SK-N-SH (cell line): Measurements from ENCODE around the gene CDC25B. TPM values are rescaled to one million over a fixed set of nuclear protein-coding genes. Genes with fewer than 3 reads are reported as not detected.

ENCODE experiments used
- CTCF ChIA-PET: fragments of 300-600, 350-600 bp; formaldehyde crosslinking; extraction: SDS; loops from one replicate; lab custom pipeline; 2021; lab: Yijun Ruan, JAX
- POLR2A ChIA-PET: fragments of 350-600 bp; sonication (Branson Sonifier 250); formaldehyde crosslinking; extraction: SDS; loops from one replicate; lab custom pipeline; 2020; ENCODE audit warnings: antibody characterized with exemption, inconsistent platforms; lab: Yijun Ruan, JAX
- DNase-seq: peaks from one replicate; pipeline ENCODE4 v3.0.0; 2012
- H2AFZ ChIP-seq: fragments of 200-600 bp; sonication (generic); 2 replicates; pipeline ENCODE4 v1.8.1; 2016; ENCODE audit warnings: antibody characterized with exemption, mild to moderate bottlenecking, low read depth
- H3F3A ChIP-seq: fragments of 200-600 bp; sonication (generic); replicated peaks from 2 replicates; pipeline ENCODE3; 2016; ENCODE audit warnings: antibody characterized with exemption, mild to moderate bottlenecking; ENCODE audit not compliant: insufficient read depth
- H3K27ac ChIP-seq, 2 experiments: fragments of 200-500 bp in 1 of 2; fragments of 200-600 bp in 1 of 2; sonication (Bioruptor generic) in 1 of 2; sonication (generic), shearing (Covaris generic) in 1 of 2; 2 replicates each; pipeline versions ENCODE4 v1.5.1 to v1.6.1; 2014 to 2016; ENCODE audit warnings: low read depth in 2 of 2, inconsistent platforms in 1 of 2, low read length in 1 of 2, mild to moderate bottlenecking in 1 of 2, mixed read lengths in 1 of 2
- H3K27me3 ChIP-seq: fragments of 200-600 bp; sonication (generic), shearing (Covaris generic); 2 replicates; pipeline ENCODE4 v1.6.1; 2016; ENCODE audit warnings: mixed run types; ENCODE audit not compliant: insufficient read depth
- H3K36me3 ChIP-seq, 2 experiments: fragments of 200-500 bp in 1 of 2; fragments of 200-600 bp in 1 of 2; sonication (Bioruptor generic) in 1 of 2; sonication (generic) in 1 of 2; replicated peaks in 1 of 2; 2 replicates each; pipeline versions ENCODE3 to v1.5.1; 2014 to 2016; ENCODE audit warnings: low read length in 1 of 2, mild to moderate bottlenecking in 1 of 2; ENCODE audit not compliant: insufficient read depth in 2 of 2, control insufficient read depth in 1 of 2
- H3K4me1 ChIP-seq, 2 experiments: fragments of 200-500 bp in 1 of 2; fragments of 200-600 bp in 1 of 2; sonication (Bioruptor generic) in 1 of 2; sonication (generic), shearing (Covaris generic) in 1 of 2; 2 replicates each; pipeline versions ENCODE4 v1.5.1 to v1.6.1; 2014 to 2016; ENCODE audit warnings: low read depth in 1 of 2, low read length in 1 of 2, mixed run types in 1 of 2; ENCODE audit not compliant: insufficient read depth in 2 of 2, control insufficient read depth in 1 of 2
- H3K4me2 ChIP-seq: fragments of 200-600 bp; sonication (generic), shearing (Covaris generic); 2 replicates; pipeline ENCODE4 v1.6.1; 2017; ENCODE audit warnings: mixed run types
- H3K4me3 ChIP-seq, 2 experiments: fragments of 200-500 bp in 1 of 2; fragments of 200-600 bp in 1 of 2; sonication (Bioruptor generic) in 1 of 2; sonication (generic), shearing (Covaris generic) in 1 of 2; 2 replicates each; pipeline versions ENCODE4 v1.5.1 to v1.8.1; 2014 to 2016; ENCODE audit warnings: low read depth in 2 of 2, inconsistent platforms in 1 of 2, low read length in 1 of 2, mild to moderate bottlenecking in 1 of 2, mixed read lengths in 1 of 2, moderate library complexity in 1 of 2
- H3K79me2 ChIP-seq: fragments of 200-600 bp; sonication (generic); 2 replicates; pipeline ENCODE4 v1.8.1; 2017; ENCODE audit warnings: mild to moderate bottlenecking; ENCODE audit not compliant: insufficient read depth
- H3K9ac ChIP-seq: fragments of 200-600 bp; sonication (generic); 2 replicates; pipeline ENCODE4 v1.6.1; 2017; ENCODE audit warnings: mixed run types
- H3K9me2 ChIP-seq: fragments of 200-600 bp; sonication (generic); 2 replicates; pipeline ENCODE4 v1.6.1; 2017; ENCODE audit warnings: mixed run types
- H3K9me3 ChIP-seq: fragments of 200-600 bp; sonication (generic); 2 replicates; pipeline ENCODE4 v1.6.1; 2017; ENCODE audit warnings: mixed run types, mild to moderate bottlenecking, moderate library complexity
- H4K20me1 ChIP-seq: fragments of 200-600 bp; sonication (generic); 2 replicates; pipeline ENCODE4 v1.6.1; 2017; ENCODE audit warnings: mild to moderate bottlenecking, mixed run types; ENCODE audit not compliant: insufficient read depth
- CHD2 ChIP-seq: fragments of 150-350 bp; IDR thresholded peaks from 2 replicates; pipeline ENCODE4 v1.6.1; 2018; ENCODE audit warnings: low read length; ENCODE audit not compliant: partially characterized antibody
- CTCF ChIP-seq: fragments of 200-600 bp; sonication (generic); IDR thresholded peaks from 2 replicates; pipeline ENCODE4 v1.6.1; 2017; ENCODE audit warnings: antibody characterized with exemption, mild to moderate bottlenecking, moderate library complexity
- EZH2phosphoT487 ChIP-seq: fragments of 200-600 bp; sonication (generic); IDR thresholded peaks from 2 replicates; pipeline ENCODE4 v1.6.1; 2017; ENCODE audit warnings: low read depth, mixed run types, mild to moderate bottlenecking, antibody characterized with exemption, moderate library complexity, borderline replicate concordance
- FOSL2 ChIP-seq: IDR thresholded peaks from 2 replicates; pipeline ENCODE4 v1.4.0; 2012; ENCODE audit warnings: low read depth, mild to moderate bottlenecking, moderate library complexity, borderline replicate concordance
- FOXM1 ChIP-seq: IDR thresholded peaks from 2 replicates; pipeline ENCODE4 v1.4.0; 2012; ENCODE audit warnings: low read depth, mild to moderate bottlenecking
- GABPA ChIP-seq: IDR thresholded peaks from 2 replicates; pipeline ENCODE4 v1.4.0; 2012; ENCODE audit warnings: low read depth, mild to moderate bottlenecking
- IRF3 ChIP-seq: fragments of 150-350 bp; IDR thresholded peaks from 2 replicates; pipeline ENCODE4 v1.6.1; 2016; ENCODE audit warnings: mild to moderate bottlenecking, low read depth, low read length
- JUND ChIP-seq: IDR thresholded peaks from 2 replicates; pipeline ENCODE4 v1.4.0; 2012
- MAX ChIP-seq: IDR thresholded peaks from 2 replicates; pipeline ENCODE4 v1.4.0; 2012; ENCODE audit warnings: low read depth
- POLR2AphosphoS5 ChIP-seq: IDR thresholded peaks from 2 replicates; pipeline ENCODE4 v1.6.1; 2012; ENCODE audit warnings: low read depth, low read length
- RAD21 ChIP-seq: IDR thresholded peaks from 2 replicates; pipeline ENCODE4 v1.6.1; 2012; ENCODE audit warnings: mild to moderate bottlenecking, low read length
- RCOR1 ChIP-seq: fragments of 150-350 bp; IDR thresholded peaks from 2 replicates; pipeline ENCODE4 v1.6.1; 2017; ENCODE audit warnings: antibody characterized with exemption, low read length
- RXRA ChIP-seq: IDR thresholded peaks from 2 replicates; pipeline ENCODE4 v1.4.0; 2012; ENCODE audit warnings: low read depth, mild to moderate bottlenecking, borderline replicate concordance
- SIN3A ChIP-seq: IDR thresholded peaks from 2 replicates; pipeline ENCODE4 v1.6.1; 2012; ENCODE audit warnings: low read depth, mild to moderate bottlenecking, low read length, moderate library complexity, borderline replicate concordance
- SMC3 ChIP-seq: IDR thresholded peaks from 2 replicates; pipeline ENCODE4 v1.6.1; 2012; ENCODE audit warnings: low read depth, low read length, improper control_type of control experiment
- TAF1 ChIP-seq: IDR thresholded peaks from 2 replicates; pipeline ENCODE4 v1.6.1; 2012; ENCODE audit warnings: low read depth, mild to moderate bottlenecking, low read length, moderate library complexity, borderline replicate concordance
- USF1 ChIP-seq: IDR thresholded peaks from 2 replicates; pipeline ENCODE4 v1.4.0; 2012; ENCODE audit warnings: low read depth, borderline replicate concordance
- USF2 ChIP-seq: fragments of 150-350 bp; IDR thresholded peaks from 2 replicates; pipeline ENCODE4 v1.6.1; 2017; ENCODE audit warnings: antibody characterized with exemption, low read length, low read depth, borderline replicate concordance
- ZBTB33 ChIP-seq: IDR thresholded peaks from 2 replicates; pipeline ENCODE4 v1.4.0; 2012; ENCODE audit warnings: low read depth, borderline replicate concordance
- WGBS: methylation state at CpG from one replicate; pipeline ENCODE4 v1.1.6; 2017; ENCODE audit warnings: low lambda C conversion rate; 5-methylcytosine and 5-hydroxymethylcytosine counted together
- polyA plus RNA-seq, 3 experiments: library from polyadenylated mRNA; depleted of rRNA; stranded (reverse); fragments of >200 nt; gene quantifications; 2 replicates each; pipeline ENCODE4 v1.2.3, GENCODE V29; 2012

The CDC25B gene
- polyA plus RNA-seq, 1 of the 3 experiments (the other 2 are of a cell fraction) = 56.5 TPM

GRCh38 chr20:3815703-3816315, 19.7 kb downstream of the CDC25B start:
- ChIA-PET POLR2A (no interaction called here), CTCF (interaction anchor here (0.8 to 6.6 kb wide), 3 partner anchors 20 to 198 kb away, joined by 3 to 61 read pairs (median 11); partner anchors contain the start of genes CDC25B and CENPB)
- H3K9me3 ChIP-seq = no peaks in the 10 kb centered on the region
- H3K9me2 ChIP-seq = no peaks in the 10 kb centered on the region
- H3K4me3 ChIP-seq = no peak overlapping the region
- no peaks in the 10 kb centered on the region for H4K20me1 ChIP-seq
- no peaks in the 10 kb centered on the region for H3K36me3 ChIP-seq
- no peak for DNase-seq
- H3F3A ChIP-seq = peaks cover 13% of the 10 kb centered on the region
- H2AFZ ChIP-seq = no peak overlapping the region
- no peaks in the 10 kb centered on the region for H3K27me3 ChIP-seq
- WGBS = 86% methylated on average over 9 of the region's 9 CpGs
- H3K79me2 ChIP-seq = peaks cover 2% of the 10 kb centered on the region; the same call in 1 of the 2 replicates
- H3K4me2 ChIP-seq = no peak overlapping the region
- no peak overlapping the region for H3K27ac ChIP-seq
- peaks cover 12 to 38% of the 10 kb centered on the region in 2 experiments; a peak in 3 of 4 replicates for H3K4me1 ChIP-seq
- H3K9ac ChIP-seq = no peak overlapping the region
- TF ChIP-seq TAF1 (no peak), JUND (no peak), FOSL2 (no peak), EZH2phosphoT487 (no peak), GABPA (no peak), RAD21 (no peak), RXRA (no peak), FOXM1 (no peak), USF1 (no peak), MAX (no peak), SMC3 (no peak), CTCF (no peak), RCOR1 (no peak), IRF3 (no peak), CHD2 (no peak), POLR2AphosphoS5 (no peak), ZBTB33 (no peak), SIN3A (no peak), USF2 (no peak)
